ENCODE results near the gene MGAT4A.

- TF ChIP-seq CTCF (conservative IDR thresholded peaks at IDR 0.05; ENCODE audit: low read depth in 2 of 2) = no peak
- no peak for TF ChIP-seq POLR2AphosphoS5 (IDR thresholded peaks at IDR 0.05; ENCODE audit: low read depth)
- no peak for TF ChIP-seq JUNB (IDR thresholded peaks at IDR 0.05; ENCODE audit: unreplicated experiment)
- no peak for TF ChIP-seq REST (IDR thresholded peaks at IDR 0.05; ENCODE audit: unreplicated experiment)
- TF ChIP-seq EZH2 (IDR thresholded peaks at IDR 0.05; ENCODE audit: low read depth, unreplicated experiment) = no peak
Measured at GRCh38 chr2:98761267-98761781, 30.4 kb upstream of the MGAT4A start.

Measured in GM23338 (cell line).